A673 (cell line): Measurements from ENCODE around the gene ELFN2. TPM values are rescaled to one million over a fixed set of nuclear protein-coding genes. Genes with fewer than 3 reads are reported as not detected.

Experiments used
- BruUV-seq: library from RNA; stranded (reverse); fragments of 400-500 nt; replicated peaks from 2 replicates; lab custom pipeline; 2021; lab: Mats Ljungman, UMichigan
- CTCF ChIA-PET: fragments of 300-600 bp; sonication (Branson Sonifier 250); formaldehyde crosslinking; loops from one replicate; lab custom pipeline; 2022; ENCODE audit warnings: antibody characterized with exemption; lab: Charles Lee
- POLR2A ChIA-PET: fragments of 300-600 bp; sonication (Branson Sonifier 250); formaldehyde crosslinking; loops from one replicate; lab custom pipeline; 2022; ENCODE audit warnings: antibody characterized with exemption; ENCODE audit not compliant: low non-redundant PET; lab: Charles Lee
- DNase-seq: peaks from one replicate; pipeline ENCODE4 v3.0.0-alpha.2; 2015; ENCODE audit warnings: low spot score
- H3K27ac ChIP-seq: fragments of 200-600 bp; sonication (generic); 2 replicates; pipeline ENCODE4 v1.5.1; 2016; ENCODE audit warnings: mixed run types, low read depth, mild to moderate bottlenecking, mixed read lengths, antibody characterized with exemption, low read length; ENCODE audit not compliant: poor library complexity, severe bottlenecking
- H3K27me3 ChIP-seq: fragments of 200-600 bp; sonication (generic); replicated peaks from 2 replicates; pipeline ENCODE4 v1.6.1; 2017; ENCODE audit warnings: mixed run types, low read depth, mild to moderate bottlenecking, mixed read lengths, antibody characterized with exemption, low read length; ENCODE audit not compliant: insufficient read depth, poor library complexity
- H3K36me3 ChIP-seq: fragments of 200-600 bp; sonication (generic); 2 replicates; pipeline ENCODE4 v1.6.1; 2016; ENCODE audit warnings: mixed run types, mild to moderate bottlenecking, mixed read lengths, antibody characterized with exemption, low read length; ENCODE audit not compliant: insufficient read depth, poor library complexity, severe bottlenecking
- H3K4me1 ChIP-seq: fragments of 200-600 bp; sonication (generic); 2 replicates; pipeline ENCODE4 v1.6.1; 2017; ENCODE audit warnings: mixed run types, mild to moderate bottlenecking, mixed read lengths, antibody characterized with exemption, low read length; ENCODE audit not compliant: insufficient read depth, poor library complexity, severe bottlenecking
- H3K4me3 ChIP-seq: fragments of 200-600 bp; sonication (generic); 2 replicates; pipeline ENCODE4 v1.5.1; 2016; ENCODE audit warnings: low read depth, mixed run types, mild to moderate bottlenecking, mixed read lengths, low read length; ENCODE audit not compliant: poor library complexity, severe bottlenecking
- H3K9me3 ChIP-seq: fragments of 200-600 bp; sonication (generic); 2 replicates; pipeline ENCODE4 v1.6.1; 2016; ENCODE audit warnings: mixed run types, low read depth, mild to moderate bottlenecking, mixed read lengths, antibody characterized with exemption, low read length; ENCODE audit not compliant: poor library complexity, severe bottlenecking
- CTCF ChIP-seq: fragments of 300-800, 200-600 bp; sonication (generic); conservative IDR thresholded peaks from 2 replicates; pipeline ENCODE4 v1.5.1; 2017; ENCODE audit warnings: low read depth, mild to moderate bottlenecking, antibody characterized with exemption, low read length, moderate library complexity, mixed read lengths
- EZH2 ChIP-seq: fragments of 200-600 bp; sonication (generic); IDR thresholded peaks from 2 replicates; pipeline ENCODE4 v1.6.1; 2017; ENCODE audit warnings: borderline replicate concordance, low read depth, mild to moderate bottlenecking, mixed read lengths, antibody characterized with exemption, low read length; ENCODE audit not compliant: poor library complexity, severe bottlenecking
- intact Hi-C: fragments of 100-400 bp; cut with micrococcal nuclease; formaldehyde crosslinking; loops from one replicate; pipeline ENCODE4 v1.10.0; 2022; ENCODE audit not compliant: unreplicated experiment
- total RNA-seq: library from RNA; stranded (reverse); gene quantifications from 2 replicates; pipeline ENCODE4 v1.2.3, GENCODE V29; 2021

The ELFN2 gene
- total RNA-seq, 1 experiment from 2014 or later = not detected

- no peaks in the 10 kb centered on the region for H3K4me1 ChIP-seq
- BruUV-seq = no TSS peak
- no peak overlapping the region for H3K27ac ChIP-seq
- H3K27me3 ChIP-seq = no peaks in the 10 kb centered on the region
- H3K9me3 ChIP-seq = no peaks in the 10 kb centered on the region
- intact Hi-C loops = no loop called here
- CTCF ChIA-PET = interaction anchor here (1.3 kb wide), 1 partner anchor 119 kb away, joined by 4 read pairs; no protein-coding TSS in a partner anchor
- no peaks in the 10 kb centered on the region for H3K36me3 ChIP-seq
- H3K4me3 ChIP-seq = no peak overlapping the region
- no peak for DNase-seq
- POLR2A ChIA-PET = no interaction called here
- no peak for TF ChIP-seq CTCF
- TF ChIP-seq EZH2 = no peak
These were observed 46.2 kb upstream of the ELFN2 start for GRCh38 chr22:37473437-37473946.

GRCh38 chr22:37472418-37473006 is 45.2 kb upstream of the ELFN2 start:
- H3K4me1 ChIP-seq = no peaks in the 10 kb centered on the region
- no TSS peak for BruUV-seq
- no peak overlapping the region for H3K4me3 ChIP-seq
- peak; percentile 42 for DNase-seq
- peak; percentile 65 for TF ChIP-seq CTCF
- no peak for TF ChIP-seq EZH2
- ChIA-PET CTCF (interaction anchor here (0.6 to 1.3 kb wide), 6 partner anchors 14 to 674 kb away, joined by 3 to 11 read pairs (median 3); no protein-coding TSS in a partner anchor), POLR2A (no interaction called here)
- H3K36me3 ChIP-seq = no peaks in the 10 kb centered on the region
- no peaks in the 10 kb centered on the region for H3K9me3 ChIP-seq
- H3K27me3 ChIP-seq = no peaks in the 10 kb centered on the region
- no peak overlapping the region for H3K27ac ChIP-seq
- intact Hi-C loops = no loop called here

- CTCF ChIA-PET = interaction anchor here (0.5 to 1.1 kb wide), 3 partner anchors 22 to 646 kb away, joined by 3 to 11 read pairs (median 3); no protein-coding TSS in a partner anchor
- no peak for DNase-seq
- BruUV-seq = no TSS peak
- TF ChIP-seq EZH2 = no peak
- no peak for TF ChIP-seq CTCF
- Histone ChIP-seq H3K27me3 (no peaks in the 10 kb centered on the region), H3K4me3 (no peak overlapping the region), H3K36me3 (no peaks in the 10 kb centered on the region), H3K9me3 (no peaks in the 10 kb centered on the region), H3K27ac (no peak overlapping the region), H3K4me1 (no peaks in the 10 kb centered on the region)
- POLR2A ChIA-PET = no interaction called here
- intact Hi-C loops = no loop called here
These were observed 44.6 kb upstream of the ELFN2 start for GRCh38 chr22:37471727-37472417.
